HepG2 (cell line): ENCODE measurements around the gene QRICH2. TPM values are rescaled to one million over a fixed set of nuclear protein-coding genes. Genes with fewer than 3 reads are reported as not detected.

Experiments
- RFX3 ChIP-seq: IDR thresholded peaks from 2 replicates; pipeline ENCODE4 v1.6.1; 2016; ENCODE audit warnings: missing biosample characterization, missing genetic modification reagents
- RNF2 ChIP-seq: fragments of 450-650 bp; conservative IDR thresholded peaks from 2 replicates; pipeline ENCODE4 v1.6.1; 2016; ENCODE audit warnings: low read depth
- SCMH1 ChIP-seq: sonication (generic); formaldehyde crosslinking; IDR thresholded peaks from 2 replicates; pipeline ENCODE4 v1.9.0; 2021; ENCODE audit warnings: missing genetic modification reagents, mild to moderate bottlenecking, borderline replicate concordance
- SIX1 ChIP-seq: sonication (generic); formaldehyde crosslinking; IDR thresholded peaks from 2 replicates; pipeline ENCODE4 v1.4.0; 2020; ENCODE audit warnings: missing genetic modification reagents, borderline replicate concordance
- TRIM24 ChIP-seq: sonication (generic); formaldehyde crosslinking; IDR thresholded peaks from 2 replicates; pipeline ENCODE4 v1.8.0; 2022; ENCODE audit warnings: mild to moderate bottlenecking, missing genetic modification reagents
- ZNF235 ChIP-seq: sonication (generic); formaldehyde crosslinking; IDR thresholded peaks from 2 replicates; pipeline ENCODE4 v1.8.1; 2023; ENCODE audit warnings: mild to moderate bottlenecking, missing genetic modification reagents, borderline replicate concordance
- ZNF24 ChIP-seq: fragments of 450-650 bp; IDR thresholded peaks from 2 replicates; pipeline ENCODE4 v1.6.1; 2017; ENCODE audit warnings: antibody characterized with exemption, mild to moderate bottlenecking
- ZNF558 ChIP-seq: sonication (generic); formaldehyde crosslinking; IDR thresholded peaks from 2 replicates; pipeline ENCODE4 v1.9.0; 2022; ENCODE audit warnings: mild to moderate bottlenecking, missing genetic modification reagents, borderline replicate concordance
- polyA plus RNA-seq, 8 experiments: library from polyadenylated mRNA; depleted of rRNA in 3 of 8; stranded (reverse) in 7 of 8; unstranded in 1 of 8; fragments of >200 nt; fragmentation: Illumina TruSeq in 4 of 8; extraction: Trizol in 4 of 8; gene quantifications; 2 replicates each; pipeline versions ENCODE4 v1.2.1 to v1.2.3, GENCODE V29; 2011 to 2016; ENCODE audit warnings: low read depth in 4 of 8, missing spikeins in 1 of 8, mixed read lengths in 1 of 8; ENCODE audit not compliant: insufficient read depth in 1 of 8
- total RNA-seq, 5 experiments: library from RNA; depleted of rRNA; stranded (reverse); fragments of >200 nt; fragmentation: Illumina TruSeq; extraction: Trizol; gene quantifications; 2 replicates each; pipeline ENCODE4 v1.2.3, GENCODE V29; 2016; ENCODE audit warnings: low read depth in 1 of 5
- TF ChIP-seq, protein P1 (sequence below), 2 experiments: IDR thresholded peaks; 2 replicates each; pipeline ENCODE4 v1.6.1; 2011 to 2012; ENCODE audit warnings: low read length in 2 of 2, borderline replicate concordance in 1 of 2, low read depth in 1 of 2, mild to moderate bottlenecking in 1 of 2, moderate library complexity in 1 of 2
- TF ChIP-seq, protein P2 (sequence below): sonication (generic); formaldehyde crosslinking; IDR thresholded peaks from 2 replicates; pipeline ENCODE4 v1.4.0; 2020; ENCODE audit warnings: mild to moderate bottlenecking, missing genetic modification reagents, borderline replicate concordance

The QRICH2 gene
- total and polyA plus RNA-seq, 2 of the 13 experiments (the other 11 are each of a cell fraction or from before 2014, with no cell fraction given), result 3.7 to 5.7 TPM

DNA sequence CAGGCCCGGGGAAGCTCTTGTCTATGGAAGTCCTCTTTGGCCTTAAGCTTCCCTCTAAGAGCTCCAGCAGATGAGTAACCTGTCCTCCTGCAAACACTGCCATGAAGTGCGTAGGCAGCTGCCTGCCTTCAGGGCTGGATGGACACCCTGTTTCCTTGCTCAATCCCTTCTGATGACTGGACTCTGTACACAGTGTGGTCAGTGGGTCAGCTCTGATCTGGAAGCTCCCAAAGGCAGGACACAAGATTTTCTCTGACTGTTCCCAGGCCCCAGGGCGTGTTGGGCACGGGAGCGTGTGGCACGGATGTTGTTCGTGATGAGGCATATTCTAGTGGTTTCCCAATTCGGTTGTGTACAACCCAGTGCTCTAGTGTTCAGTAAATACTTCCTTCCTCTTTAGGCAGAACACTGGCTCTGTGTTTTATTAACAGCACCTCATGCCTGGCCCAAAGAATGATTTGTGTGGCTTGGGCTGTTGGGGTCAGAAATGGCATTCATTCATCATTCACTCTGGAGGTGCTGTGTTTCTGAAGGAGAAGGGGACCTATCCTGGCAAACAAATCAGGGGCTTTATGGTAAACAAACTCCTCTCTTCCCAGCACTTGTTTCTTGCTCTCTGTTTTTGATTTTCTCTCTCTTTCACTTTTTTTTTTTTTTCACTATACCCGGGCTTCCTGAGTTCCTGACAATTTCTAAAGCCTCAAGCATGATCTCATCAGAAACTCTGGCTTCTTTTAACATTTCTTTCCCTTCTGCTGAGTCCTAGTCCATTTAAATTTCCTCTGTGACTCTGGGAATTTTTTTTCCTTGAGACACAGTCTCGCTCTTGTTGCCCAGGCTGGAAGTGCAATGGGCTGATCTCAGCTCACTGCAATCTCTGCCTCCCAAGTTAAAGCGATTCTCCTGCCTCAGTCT is 55.8 kb downstream of the QRICH2 start (continued):
- TF ChIP-seq, protein P1, sequence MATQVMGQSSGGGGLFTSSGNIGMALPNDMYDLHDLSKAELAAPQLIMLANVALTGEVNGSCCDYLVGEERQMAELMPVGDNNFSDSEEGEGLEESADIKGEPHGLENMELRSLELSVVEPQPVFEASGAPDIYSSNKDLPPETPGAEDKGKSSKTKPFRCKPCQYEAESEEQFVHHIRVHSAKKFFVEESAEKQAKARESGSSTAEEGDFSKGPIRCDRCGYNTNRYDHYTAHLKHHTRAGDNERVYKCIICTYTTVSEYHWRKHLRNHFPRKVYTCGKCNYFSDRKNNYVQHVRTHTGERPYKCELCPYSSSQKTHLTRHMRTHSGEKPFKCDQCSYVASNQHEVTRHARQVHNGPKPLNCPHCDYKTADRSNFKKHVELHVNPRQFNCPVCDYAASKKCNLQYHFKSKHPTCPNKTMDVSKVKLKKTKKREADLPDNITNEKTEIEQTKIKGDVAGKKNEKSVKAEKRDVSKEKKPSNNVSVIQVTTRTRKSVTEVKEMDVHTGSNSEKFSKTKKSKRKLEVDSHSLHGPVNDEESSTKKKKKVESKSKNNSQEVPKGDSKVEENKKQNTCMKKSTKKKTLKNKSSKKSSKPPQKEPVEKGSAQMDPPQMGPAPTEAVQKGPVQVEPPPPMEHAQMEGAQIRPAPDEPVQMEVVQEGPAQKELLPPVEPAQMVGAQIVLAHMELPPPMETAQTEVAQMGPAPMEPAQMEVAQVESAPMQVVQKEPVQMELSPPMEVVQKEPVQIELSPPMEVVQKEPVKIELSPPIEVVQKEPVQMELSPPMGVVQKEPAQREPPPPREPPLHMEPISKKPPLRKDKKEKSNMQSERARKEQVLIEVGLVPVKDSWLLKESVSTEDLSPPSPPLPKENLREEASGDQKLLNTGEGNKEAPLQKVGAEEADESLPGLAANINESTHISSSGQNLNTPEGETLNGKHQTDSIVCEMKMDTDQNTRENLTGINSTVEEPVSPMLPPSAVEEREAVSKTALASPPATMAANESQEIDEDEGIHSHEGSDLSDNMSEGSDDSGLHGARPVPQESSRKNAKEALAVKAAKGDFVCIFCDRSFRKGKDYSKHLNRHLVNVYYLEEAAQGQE (IDR thresholded peaks at IDR 0.05; ENCODE audit: borderline replicate concordance in 1 of 2, low read depth in 1 of 2, low read length in 2 of 2), result no peak
- TF ChIP-seq SIX1 (CRISPR knock-in tag), result no peak
- TF ChIP-seq SCMH1 (CRISPR knock-in tag), result no peak
- TF ChIP-seq TRIM24 (CRISPR knock-in tag), result no peak
- no peak for TF ChIP-seq ZNF235
- TF ChIP-seq RNF2, result 0 out of 2 replicates have a peak, but pooled peaks have one; percentile 35
- TF ChIP-seq RFX3, result no peak
- TF ChIP-seq, protein P2, sequence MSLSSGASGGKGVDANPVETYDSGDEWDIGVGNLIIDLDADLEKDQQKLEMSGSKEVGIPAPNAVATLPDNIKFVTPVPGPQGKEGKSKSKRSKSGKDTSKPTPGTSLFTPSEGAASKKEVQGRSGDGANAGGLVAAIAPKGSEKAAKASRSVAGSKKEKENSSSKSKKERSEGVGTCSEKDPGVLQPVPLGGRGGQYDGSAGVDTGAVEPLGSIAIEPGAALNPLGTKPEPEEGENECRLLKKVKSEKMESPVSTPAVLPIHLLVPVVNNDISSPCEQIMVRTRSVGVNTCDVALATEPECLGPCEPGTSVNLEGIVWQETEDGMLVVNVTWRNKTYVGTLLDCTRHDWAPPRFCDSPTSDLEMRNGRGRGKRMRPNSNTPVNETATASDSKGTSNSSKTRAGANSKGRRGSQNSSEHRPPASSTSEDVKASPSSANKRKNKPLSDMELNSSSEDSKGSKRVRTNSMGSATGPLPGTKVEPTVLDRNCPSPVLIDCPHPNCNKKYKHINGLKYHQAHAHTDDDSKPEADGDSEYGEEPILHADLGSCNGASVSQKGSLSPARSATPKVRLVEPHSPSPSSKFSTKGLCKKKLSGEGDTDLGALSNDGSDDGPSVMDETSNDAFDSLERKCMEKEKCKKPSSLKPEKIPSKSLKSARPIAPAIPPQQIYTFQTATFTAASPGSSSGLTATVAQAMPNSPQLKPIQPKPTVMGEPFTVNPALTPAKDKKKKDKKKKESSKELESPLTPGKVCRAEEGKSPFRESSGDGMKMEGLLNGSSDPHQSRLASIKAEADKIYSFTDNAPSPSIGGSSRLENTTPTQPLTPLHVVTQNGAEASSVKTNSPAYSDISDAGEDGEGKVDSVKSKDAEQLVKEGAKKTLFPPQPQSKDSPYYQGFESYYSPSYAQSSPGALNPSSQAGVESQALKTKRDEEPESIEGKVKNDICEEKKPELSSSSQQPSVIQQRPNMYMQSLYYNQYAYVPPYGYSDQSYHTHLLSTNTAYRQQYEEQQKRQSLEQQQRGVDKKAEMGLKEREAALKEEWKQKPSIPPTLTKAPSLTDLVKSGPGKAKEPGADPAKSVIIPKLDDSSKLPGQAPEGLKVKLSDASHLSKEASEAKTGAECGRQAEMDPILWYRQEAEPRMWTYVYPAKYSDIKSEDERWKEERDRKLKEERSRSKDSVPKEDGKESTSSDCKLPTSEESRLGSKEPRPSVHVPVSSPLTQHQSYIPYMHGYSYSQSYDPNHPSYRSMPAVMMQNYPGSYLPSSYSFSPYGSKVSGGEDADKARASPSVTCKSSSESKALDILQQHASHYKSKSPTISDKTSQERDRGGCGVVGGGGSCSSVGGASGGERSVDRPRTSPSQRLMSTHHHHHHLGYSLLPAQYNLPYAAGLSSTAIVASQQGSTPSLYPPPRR (CRISPR knock-in tag), result peak; percentile 84; the same call in 1 of the 2 replicates
- no peak for TF ChIP-seq ZNF24
- TF ChIP-seq ZNF558, result no peak
